Measurements from ENCODE around the gene ISLR. TPM values are rescaled to one million over a fixed set of nuclear protein-coding genes. Genes with fewer than 3 reads are reported as not detected.

The ISLR gene
- total and polyA plus RNA-seq, 2 experiments from 2014 or later, result 27.8 to 36.4 TPM

GRCh38 chr15:74127255-74127953, 46.1 kb upstream of the ISLR start:
- no peaks in the 10 kb centered on the region for H3K79me2 ChIP-seq
- peak; percentile 93 for DNase-seq (ENCODE audit: low spot score)
- WGBS (ENCODE audit: low lambda C conversion rate, missing lambda C conversion rate), result 19% methylated on average over 34 of the region's 44 CpGs
- no peaks in the 10 kb centered on the region for H3K9me2 ChIP-seq (replicated peaks; ENCODE audit: insufficient read depth)
- peak overlapping the region; percentile 52 for H2AFZ ChIP-seq
- no peak overlapping the region for H3K27ac ChIP-seq
- peak overlapping the region; percentile 89 for H3K4me2 ChIP-seq
- no peaks in the 10 kb centered on the region for H3K36me3 ChIP-seq (replicated peaks; ENCODE audit: insufficient read depth, low read depth)
- H3K9me3 ChIP-seq (ENCODE audit: low read depth), result no peaks in the 10 kb centered on the region
- H3K4me1 ChIP-seq (ENCODE audit: insufficient read depth), result peaks cover 22% of the 10 kb centered on the region
- TF ChIP-seq EZH2 (IDR thresholded peaks at IDR 0.05; ENCODE audit: borderline replicate concordance), result no peak
- TF ChIP-seq CTCF (IDR thresholded peaks at IDR 0.05; ENCODE audit: poor library complexity), result peak; percentile 99
- no peak for TF ChIP-seq EZH2phosphoT487 (IDR thresholded peaks at IDR 0.05; ENCODE audit: low read depth, severe bottlenecking, unreplicated experiment)
- peaks cover 85% of the 10 kb centered on the region for H3K27me3 ChIP-seq
- H3K4me3 ChIP-seq, result peak overlapping the region; percentile 53
- no peaks in the 10 kb centered on the region for H4K20me1 ChIP-seq (ENCODE audit: insufficient read depth, poor library complexity, severe bottlenecking)

- 3% methylated on average over 47 of the region's 53 CpGs for WGBS (ENCODE audit: low lambda C conversion rate, missing lambda C conversion rate)
- Histone ChIP-seq H3K36me3 (replicated peaks; ENCODE audit: insufficient read depth, low read depth) (no peaks in the 10 kb centered on the region), H3K9me2 (replicated peaks; ENCODE audit: insufficient read depth) (no peaks in the 10 kb centered on the region), H4K20me1 (ENCODE audit: insufficient read depth, poor library complexity, severe bottlenecking) (no peaks in the 10 kb centered on the region), H3K79me2 (no peaks in the 10 kb centered on the region), H3K9me3 (ENCODE audit: low read depth) (no peaks in the 10 kb centered on the region), H2AFZ (peak overlapping the region; percentile 52), H3K4me3 (peak overlapping the region; percentile 53), H3K27me3 (peaks cover 86% of the 10 kb centered on the region), H3K4me1 (ENCODE audit: insufficient read depth) (peaks cover 22% of the 10 kb centered on the region), H3K4me2 (peak overlapping the region; percentile 89), H3K27ac (no peak overlapping the region)
- peak; percentile 36 for DNase-seq (ENCODE audit: low spot score)
- TF ChIP-seq CTCF (IDR thresholded peaks at IDR 0.05; ENCODE audit: poor library complexity) (no peak), EZH2phosphoT487 (IDR thresholded peaks at IDR 0.05; ENCODE audit: low read depth, severe bottlenecking, unreplicated experiment) (peak; percentile 80), EZH2 (IDR thresholded peaks at IDR 0.05; ENCODE audit: borderline replicate concordance) (peak; percentile 93)
Measured at GRCh38 chr15:74127954-74128784, 45.3 kb upstream of the ISLR start.

GRCh38 chr15:74128785-74129585, 44.5 kb upstream of the ISLR start:
- Histone ChIP-seq H2AFZ (no peak overlapping the region), H3K79me2 (no peaks in the 10 kb centered on the region), H4K20me1 (ENCODE audit: insufficient read depth, poor library complexity, severe bottlenecking) (no peaks in the 10 kb centered on the region), H3K36me3 (replicated peaks; ENCODE audit: insufficient read depth, low read depth) (no peaks in the 10 kb centered on the region), H3K4me2 (peak overlapping the region; percentile 89), H3K27ac (no peak overlapping the region), H3K27me3 (peaks cover 86% of the 10 kb centered on the region), H3K9me3 (ENCODE audit: low read depth) (no peaks in the 10 kb centered on the region), H3K9me2 (replicated peaks; ENCODE audit: insufficient read depth) (no peaks in the 10 kb centered on the region), H3K4me1 (ENCODE audit: insufficient read depth) (peaks cover 22% of the 10 kb centered on the region), H3K4me3 (no peak overlapping the region)
- TF ChIP-seq EZH2 (IDR thresholded peaks at IDR 0.05; ENCODE audit: borderline replicate concordance) (peak; percentile 69), CTCF (IDR thresholded peaks at IDR 0.05; ENCODE audit: poor library complexity) (no peak), EZH2phosphoT487 (IDR thresholded peaks at IDR 0.05; ENCODE audit: low read depth, severe bottlenecking, unreplicated experiment) (peak; percentile 90)
- WGBS (ENCODE audit: low lambda C conversion rate, missing lambda C conversion rate), result 4% methylated on average over 40 of the region's 43 CpGs
- no peak for DNase-seq (ENCODE audit: low spot score)
